NB4 (cell line): Measurements from ENCODE around the gene HSD17B4.

Source experiments
- DNase-seq: peaks from one replicate; pipeline ENCODE4 v3.0.0; 2010; ENCODE audit warnings: low read depth
- H3K4me3 ChIP-seq: one replicate; pipeline ENCODE4 v1.5.1; 2011; ENCODE audit warnings: mild to moderate bottlenecking, low read depth, low read length, moderate library complexity
- MAX ChIP-seq: IDR thresholded peaks from 2 replicates; pipeline ENCODE4 v1.6.1; 2011; ENCODE audit warnings: low read depth, low read length
- MYC ChIP-seq: IDR thresholded peaks from 2 replicates; pipeline ENCODE4 v1.6.1; 2011; ENCODE audit warnings: low read depth, low read length
- POLR2A ChIP-seq: IDR thresholded peaks from 2 replicates; pipeline ENCODE4 v1.6.1; 2011; ENCODE audit warnings: mild to moderate bottlenecking; ENCODE audit not compliant: insufficient read length; ENCODE audit errors: extremely low read depth
- TF ChIP-seq, protein P1 (sequence below): IDR thresholded peaks from one replicate; pipeline ENCODE4 v1.5.1; 2012; ENCODE audit warnings: low read depth, low read length

Gene HSD17B4, protein sequence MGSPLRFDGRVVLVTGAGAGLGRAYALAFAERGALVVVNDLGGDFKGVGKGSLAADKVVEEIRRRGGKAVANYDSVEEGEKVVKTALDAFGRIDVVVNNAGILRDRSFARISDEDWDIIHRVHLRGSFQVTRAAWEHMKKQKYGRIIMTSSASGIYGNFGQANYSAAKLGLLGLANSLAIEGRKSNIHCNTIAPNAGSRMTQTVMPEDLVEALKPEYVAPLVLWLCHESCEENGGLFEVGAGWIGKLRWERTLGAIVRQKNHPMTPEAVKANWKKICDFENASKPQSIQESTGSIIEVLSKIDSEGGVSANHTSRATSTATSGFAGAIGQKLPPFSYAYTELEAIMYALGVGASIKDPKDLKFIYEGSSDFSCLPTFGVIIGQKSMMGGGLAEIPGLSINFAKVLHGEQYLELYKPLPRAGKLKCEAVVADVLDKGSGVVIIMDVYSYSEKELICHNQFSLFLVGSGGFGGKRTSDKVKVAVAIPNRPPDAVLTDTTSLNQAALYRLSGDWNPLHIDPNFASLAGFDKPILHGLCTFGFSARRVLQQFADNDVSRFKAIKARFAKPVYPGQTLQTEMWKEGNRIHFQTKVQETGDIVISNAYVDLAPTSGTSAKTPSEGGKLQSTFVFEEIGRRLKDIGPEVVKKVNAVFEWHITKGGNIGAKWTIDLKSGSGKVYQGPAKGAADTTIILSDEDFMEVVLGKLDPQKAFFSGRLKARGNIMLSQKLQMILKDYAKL

GRCh38 chr5:119452373-119453039, at the start of gene HSD17B4:
Gene HSD17B4 (plus strand): TSS chr5:119452497. CDS start chr5:119452576, 79 bp downstream.
- H3K4me3 ChIP-seq = peak within 1 kb of the TSS; percentile 88
- DNase-seq = peak; percentile 92
- TF ChIP-seq POLR2A (peak; percentile 50), MAX (no peak), MYC (no peak)
- TF ChIP-seq, protein P1, sequence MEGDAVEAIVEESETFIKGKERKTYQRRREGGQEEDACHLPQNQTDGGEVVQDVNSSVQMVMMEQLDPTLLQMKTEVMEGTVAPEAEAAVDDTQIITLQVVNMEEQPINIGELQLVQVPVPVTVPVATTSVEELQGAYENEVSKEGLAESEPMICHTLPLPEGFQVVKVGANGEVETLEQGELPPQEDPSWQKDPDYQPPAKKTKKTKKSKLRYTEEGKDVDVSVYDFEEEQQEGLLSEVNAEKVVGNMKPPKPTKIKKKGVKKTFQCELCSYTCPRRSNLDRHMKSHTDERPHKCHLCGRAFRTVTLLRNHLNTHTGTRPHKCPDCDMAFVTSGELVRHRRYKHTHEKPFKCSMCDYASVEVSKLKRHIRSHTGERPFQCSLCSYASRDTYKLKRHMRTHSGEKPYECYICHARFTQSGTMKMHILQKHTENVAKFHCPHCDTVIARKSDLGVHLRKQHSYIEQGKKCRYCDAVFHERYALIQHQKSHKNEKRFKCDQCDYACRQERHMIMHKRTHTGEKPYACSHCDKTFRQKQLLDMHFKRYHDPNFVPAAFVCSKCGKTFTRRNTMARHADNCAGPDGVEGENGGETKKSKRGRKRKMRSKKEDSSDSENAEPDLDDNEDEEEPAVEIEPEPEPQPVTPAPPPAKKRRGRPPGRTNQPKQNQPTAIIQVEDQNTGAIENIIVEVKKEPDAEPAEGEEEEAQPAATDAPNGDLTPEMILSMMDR = no peak

- no peak for DNase-seq
- TF ChIP-seq MYC (no peak), POLR2A (no peak), MAX (no peak)
- TF ChIP-seq, protein P1 = no peak
- H3K4me3 ChIP-seq = no peak overlapping the region
Measured at GRCh38 chr5:119402555-119402954, 49.7 kb upstream of the HSD17B4 start.

- no peak overlapping the region for H3K4me3 ChIP-seq
- TF ChIP-seq MYC (no peak), POLR2A (no peak), MAX (no peak)
- TF ChIP-seq, protein P1 = no peak
- DNase-seq = no peak
Measured at GRCh38 chr5:119404033-119404432, 48.3 kb upstream of the HSD17B4 start.

GRCh38 chr5:119405419-119405818, 46.9 kb upstream of the HSD17B4 start:
- H3K4me3 ChIP-seq = no peak overlapping the region
- no peak for DNase-seq
- TF ChIP-seq POLR2A (no peak), MYC (no peak), MAX (no peak)
- TF ChIP-seq, protein P1 = no peak

GRCh38 chr5:119406551-119407110, 45.7 kb upstream of the HSD17B4 start:
- no peak overlapping the region for H3K4me3 ChIP-seq
- DNase-seq = no peak
- TF ChIP-seq MYC (no peak), POLR2A (no peak), MAX (no peak)
- TF ChIP-seq, protein P1 = no peak
